ENCODE data around the gene CORO7.

GRCh38 chr16:4322121-4323052 lies 94.0 kb downstream of the CORO7 start:
- TF ChIP-seq CTCF (IDR thresholded peaks at IDR 0.05; ENCODE audit: borderline replicate concordance, extremely low read depth, low read length, poor library complexity, severe bottlenecking), result no peak
- TF ChIP-seq EZH2 (IDR thresholded peaks at IDR 0.05; ENCODE audit: borderline replicate concordance, low read depth, low read length, severe bottlenecking), result no peak
